Astrocyte of the spinal cord (primary cell): Measurements from ENCODE around the gene SEMA6B.

ENCODE experiments used
- DNase-seq: peaks from one replicate; pipeline ENCODE4 v3.0.0; 2011; ENCODE audit warnings: low read depth, low spot score
- H3K4me3 ChIP-seq: 2 replicates; pipeline ENCODE4 v1.5.1; 2011; ENCODE audit warnings: low read depth, mild to moderate bottlenecking, low read length, moderate library complexity
- in situ Hi-C: cut with HindIII; loops from 2 replicates; pipeline ENCODE4 v1.10.0; 2017; ENCODE audit warnings: low sequenced_read_pairs
- TF ChIP-seq, protein P1 (sequence below): IDR thresholded peaks from 2 replicates; pipeline ENCODE4 v1.5.1; 2012; ENCODE audit warnings: low read depth, mild to moderate bottlenecking, low read length, inconsistent platforms

The SEMA6B gene

DNA sequence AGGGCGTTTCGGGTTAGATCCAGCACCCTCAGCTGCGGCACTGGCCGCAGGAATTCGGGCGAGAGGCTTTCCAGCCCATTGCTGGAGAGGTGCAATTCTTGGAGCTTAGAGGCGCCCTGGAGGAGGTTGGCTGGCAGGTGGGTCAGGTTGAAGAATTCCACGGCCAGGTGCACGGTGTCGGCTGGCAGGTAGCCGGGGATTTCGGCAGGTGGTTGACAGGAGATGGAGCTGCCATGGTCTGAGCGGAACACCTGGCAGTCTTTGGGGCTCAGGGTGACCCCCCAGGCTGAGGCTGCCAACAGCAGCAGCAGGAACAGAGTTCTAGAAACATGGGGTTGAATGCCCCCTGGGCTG is 20.9 kb downstream of the SEMA6B start:
- no peak for DNase-seq
- in situ Hi-C loops: no loop called here
- no peak overlapping the region for H3K4me3 ChIP-seq
- TF ChIP-seq, protein P1, sequence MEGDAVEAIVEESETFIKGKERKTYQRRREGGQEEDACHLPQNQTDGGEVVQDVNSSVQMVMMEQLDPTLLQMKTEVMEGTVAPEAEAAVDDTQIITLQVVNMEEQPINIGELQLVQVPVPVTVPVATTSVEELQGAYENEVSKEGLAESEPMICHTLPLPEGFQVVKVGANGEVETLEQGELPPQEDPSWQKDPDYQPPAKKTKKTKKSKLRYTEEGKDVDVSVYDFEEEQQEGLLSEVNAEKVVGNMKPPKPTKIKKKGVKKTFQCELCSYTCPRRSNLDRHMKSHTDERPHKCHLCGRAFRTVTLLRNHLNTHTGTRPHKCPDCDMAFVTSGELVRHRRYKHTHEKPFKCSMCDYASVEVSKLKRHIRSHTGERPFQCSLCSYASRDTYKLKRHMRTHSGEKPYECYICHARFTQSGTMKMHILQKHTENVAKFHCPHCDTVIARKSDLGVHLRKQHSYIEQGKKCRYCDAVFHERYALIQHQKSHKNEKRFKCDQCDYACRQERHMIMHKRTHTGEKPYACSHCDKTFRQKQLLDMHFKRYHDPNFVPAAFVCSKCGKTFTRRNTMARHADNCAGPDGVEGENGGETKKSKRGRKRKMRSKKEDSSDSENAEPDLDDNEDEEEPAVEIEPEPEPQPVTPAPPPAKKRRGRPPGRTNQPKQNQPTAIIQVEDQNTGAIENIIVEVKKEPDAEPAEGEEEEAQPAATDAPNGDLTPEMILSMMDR: no peak

DNA sequence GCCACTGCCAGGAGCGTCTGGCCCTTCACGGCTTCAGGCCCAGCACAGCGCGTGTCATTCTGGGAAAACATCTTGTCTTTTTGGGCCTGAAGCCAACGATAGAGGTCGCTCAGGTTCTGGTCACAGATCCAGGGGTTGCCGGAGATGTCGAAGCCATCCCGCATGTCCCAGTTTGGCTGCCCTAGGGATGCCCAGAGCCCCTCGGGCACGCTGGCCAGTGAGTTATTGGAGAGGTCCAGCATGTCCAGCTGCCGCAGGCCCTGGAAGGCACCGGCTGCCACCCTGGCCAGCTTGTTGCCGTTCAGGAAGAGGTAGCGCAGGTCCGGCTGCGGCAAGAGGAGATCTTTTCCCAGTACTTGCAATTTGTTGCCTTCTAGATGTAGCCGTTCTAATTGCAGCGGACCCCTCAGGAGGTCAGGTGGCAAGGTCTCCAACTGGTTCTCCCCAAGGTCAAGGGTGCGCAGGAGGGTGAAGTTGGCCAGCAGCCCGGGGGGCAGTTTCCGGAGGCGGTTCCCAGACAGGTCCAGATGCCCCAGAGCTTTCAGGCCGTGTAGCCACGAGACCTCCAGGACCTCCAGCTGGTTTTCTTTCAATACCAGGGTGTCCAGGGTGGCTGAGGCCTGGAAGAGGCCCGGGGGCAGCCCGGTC is 21.4 kb downstream of the SEMA6B start:
- TF ChIP-seq, protein P1: no peak
- no peak overlapping the region for H3K4me3 ChIP-seq
- in situ Hi-C loops: no loop called here
- no peak for DNase-seq

DNA sequence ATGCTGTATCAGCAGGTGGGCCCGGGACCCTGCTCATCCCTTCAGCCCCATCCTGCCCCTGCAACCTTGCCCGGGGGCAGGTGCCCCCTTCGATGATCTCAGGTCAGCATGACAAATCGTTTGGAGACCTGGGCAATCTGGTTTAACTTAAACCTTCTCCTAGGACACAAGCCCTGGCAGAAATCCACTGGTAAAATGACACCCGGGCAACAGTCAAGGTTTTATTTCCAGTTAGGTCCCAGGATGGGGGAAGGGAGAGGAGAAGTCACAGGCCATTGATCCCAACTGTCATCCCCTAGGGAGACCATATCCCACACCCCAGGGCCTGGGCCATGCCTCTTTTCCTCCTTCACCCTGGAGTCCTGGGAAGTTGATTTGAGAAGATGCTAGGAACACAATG is 22.7 kb downstream of the SEMA6B start:
- no peak for DNase-seq
- TF ChIP-seq, protein P1: no peak
- in situ Hi-C loops: no loop called here
- H3K4me3 ChIP-seq: no peak overlapping the region

DNA sequence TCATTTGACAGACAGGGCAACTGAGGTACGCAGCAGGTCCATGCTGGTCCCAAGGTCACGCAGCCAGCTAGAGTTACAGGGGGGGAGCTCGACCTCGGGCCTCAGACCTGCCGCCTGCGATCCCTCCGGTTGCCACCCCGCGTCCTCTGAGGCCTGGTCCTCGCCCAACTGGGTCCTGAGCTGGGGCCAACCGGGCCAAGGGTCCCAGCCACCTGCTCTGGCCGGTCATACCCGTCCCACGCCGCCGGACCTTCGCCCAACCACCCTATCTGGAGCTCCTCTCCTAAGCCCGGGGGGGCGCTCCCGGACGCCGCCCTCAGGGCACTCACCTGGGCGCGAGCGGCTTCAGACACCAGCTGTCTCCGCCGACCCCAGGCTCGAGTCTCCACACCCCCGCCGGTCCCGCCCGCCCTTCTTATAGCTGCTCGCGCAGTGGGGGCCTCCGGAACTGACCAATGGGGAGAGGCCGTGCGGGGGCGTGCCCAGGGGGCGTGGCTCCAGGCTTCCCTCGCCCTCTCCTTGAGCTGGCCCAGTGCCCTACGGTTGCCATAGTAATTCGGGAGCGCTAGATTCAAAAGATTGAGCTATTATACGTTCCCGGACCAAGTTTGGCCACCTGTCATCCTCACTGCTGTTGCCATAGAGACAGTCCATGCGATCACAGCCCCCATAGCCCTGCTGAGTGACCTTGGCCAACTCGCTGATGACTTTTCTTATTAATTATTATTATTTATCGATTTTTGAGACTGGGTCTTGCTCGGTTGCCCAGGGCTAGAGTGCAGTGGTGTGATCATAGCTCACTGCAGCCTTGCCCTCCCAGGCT is 24.4 kb downstream of the SEMA6B start, which contains the start of gene PLIN5:
Gene PLIN5 (minus strand): TSS at position 389 of the 823 bp plus-strand sequence. CDS start 1,150 bp downstream, outside the sequence.
- in situ Hi-C loops: no loop called here
- peak; percentile 19 for DNase-seq
- TF ChIP-seq, protein P1: no peak
- no peak within 1 kb of the TSS for H3K4me3 ChIP-seq

DNA sequence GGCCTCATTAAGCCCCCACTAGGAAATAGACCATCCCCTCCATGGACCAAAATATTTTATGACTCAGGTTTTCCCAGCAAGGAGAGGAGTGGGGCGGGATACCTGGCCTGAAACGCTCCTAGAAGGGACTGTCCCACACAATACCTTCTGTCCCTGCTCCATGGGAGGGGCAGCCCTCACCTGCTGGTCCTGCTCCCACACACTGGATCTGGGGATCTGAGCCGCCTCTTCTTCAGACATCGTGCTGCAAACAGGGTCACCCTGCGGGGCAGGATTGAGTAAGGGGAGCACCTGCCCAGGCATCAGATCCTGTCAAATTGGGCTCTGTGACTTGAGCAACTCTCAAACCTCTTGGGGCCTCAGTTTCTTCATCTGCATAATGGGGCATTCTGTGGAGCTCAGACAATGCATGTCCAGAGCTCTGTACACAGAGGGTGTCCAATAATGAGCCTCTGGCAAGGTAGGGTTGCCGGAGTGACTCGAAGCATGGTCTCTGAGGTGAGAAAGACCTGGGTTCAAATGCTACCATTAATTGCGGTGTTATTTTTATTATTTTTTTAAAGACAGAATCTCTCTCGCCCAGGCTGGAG is 25.6 kb downstream of the SEMA6B start:
- TF ChIP-seq, protein P1: no peak
- in situ Hi-C loops: no loop called here
- H3K4me3 ChIP-seq: no peak overlapping the region
- no peak for DNase-seq

DNA sequence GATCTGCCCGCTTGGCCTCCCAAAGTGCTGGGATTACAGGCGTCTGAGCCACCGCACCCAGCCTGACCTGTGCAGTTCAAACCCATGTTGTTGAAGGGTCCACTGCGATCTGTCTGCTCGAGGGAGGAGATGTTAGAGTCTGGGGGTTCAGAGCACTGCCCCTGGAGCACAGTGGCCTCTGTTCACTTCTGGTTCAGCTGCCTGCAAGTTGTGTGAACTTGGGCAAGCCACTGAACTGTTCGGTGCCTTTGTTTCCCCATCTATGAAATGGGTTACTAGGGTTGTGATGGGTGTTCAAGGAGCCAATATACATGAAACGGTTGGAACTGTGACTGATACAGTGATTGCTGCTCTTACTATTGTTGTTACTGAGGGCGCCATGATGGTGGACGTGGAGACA is 26.1 kb downstream of the SEMA6B start:
- in situ Hi-C loops: no loop called here
- H3K4me3 ChIP-seq: no peak overlapping the region
- TF ChIP-seq, protein P1: no peak
- DNase-seq: no peak
